ENCODE measurements around the gene FAM171A1.

DNA sequence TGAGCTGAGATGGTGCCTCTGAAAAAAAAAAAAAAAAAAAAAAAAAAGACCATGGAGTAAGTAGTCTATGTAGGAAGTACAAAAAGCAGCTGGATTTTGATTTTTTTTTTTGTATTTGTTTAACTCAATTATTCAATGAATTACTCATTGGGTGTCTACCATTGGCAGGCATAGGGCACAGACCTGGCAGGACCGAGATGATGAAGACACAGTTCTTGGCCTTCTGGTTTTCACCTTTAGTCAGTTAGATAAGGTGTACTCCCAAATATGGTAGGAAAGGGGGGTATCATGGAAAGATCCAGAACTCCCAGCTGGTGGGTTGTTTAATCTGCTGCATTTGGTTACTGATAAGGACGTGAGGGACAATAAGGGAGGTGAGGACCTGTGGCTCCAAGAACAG is 105.5 kb downstream of the FAM171A1 start:
- no peak for TF ChIP-seq POLR2AphosphoS5 (IDR thresholded peaks at IDR 0.05)
- TF ChIP-seq, protein P1, sequence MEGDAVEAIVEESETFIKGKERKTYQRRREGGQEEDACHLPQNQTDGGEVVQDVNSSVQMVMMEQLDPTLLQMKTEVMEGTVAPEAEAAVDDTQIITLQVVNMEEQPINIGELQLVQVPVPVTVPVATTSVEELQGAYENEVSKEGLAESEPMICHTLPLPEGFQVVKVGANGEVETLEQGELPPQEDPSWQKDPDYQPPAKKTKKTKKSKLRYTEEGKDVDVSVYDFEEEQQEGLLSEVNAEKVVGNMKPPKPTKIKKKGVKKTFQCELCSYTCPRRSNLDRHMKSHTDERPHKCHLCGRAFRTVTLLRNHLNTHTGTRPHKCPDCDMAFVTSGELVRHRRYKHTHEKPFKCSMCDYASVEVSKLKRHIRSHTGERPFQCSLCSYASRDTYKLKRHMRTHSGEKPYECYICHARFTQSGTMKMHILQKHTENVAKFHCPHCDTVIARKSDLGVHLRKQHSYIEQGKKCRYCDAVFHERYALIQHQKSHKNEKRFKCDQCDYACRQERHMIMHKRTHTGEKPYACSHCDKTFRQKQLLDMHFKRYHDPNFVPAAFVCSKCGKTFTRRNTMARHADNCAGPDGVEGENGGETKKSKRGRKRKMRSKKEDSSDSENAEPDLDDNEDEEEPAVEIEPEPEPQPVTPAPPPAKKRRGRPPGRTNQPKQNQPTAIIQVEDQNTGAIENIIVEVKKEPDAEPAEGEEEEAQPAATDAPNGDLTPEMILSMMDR (IDR thresholded peaks at IDR 0.05): no peak

Data from prostate gland (tissue), 2 donors.